Upper lobe of left lung (tissue), 6 donors: ENCODE results near the gene PRKCA. TPM values are rescaled to one million over a fixed set of nuclear protein-coding genes. Genes with fewer than 3 reads are reported as not detected.

ENCODE experiments used
- ATAC-seq, 2 donors: fragments of 200-7000 bp; cut with Tn5 transposase; one replicate each; pipeline ENCODE4 v1.9.1; 2022; ENCODE audit warnings: mild to moderate bottlenecking in 2 of 2, moderate library complexity in 2 of 2; ENCODE audit not compliant: low FRiP score in 2 of 2
- DNase-seq, 2 donors: peaks; one replicate each; pipeline ENCODE4 v3.0.0-alpha.2; 2019 to 2020
- H3K27ac ChIP-seq, 4 donors: fragments of 200-600 bp; sonication (generic); one replicate each; pipeline ENCODE4 v1.5.1; 2016 to 2019
- H3K27me3 ChIP-seq, 4 donors: fragments of 200-600 bp; sonication (generic); one replicate each; pipeline ENCODE4 v1.5.1; 2017 to 2019
- H3K36me3 ChIP-seq, 4 donors: fragments of 200-600 bp; sonication (generic); one replicate each; pipeline ENCODE4 v1.5.1; 2016 to 2019
- H3K4me1 ChIP-seq, 4 donors: fragments of 200-600 bp; sonication (generic); one replicate each; pipeline ENCODE4 v1.5.1; 2018 to 2019
- H3K4me3 ChIP-seq, 4 donors: fragments of 200-600 bp; sonication (generic); one replicate each; pipeline ENCODE4 v1.5.1; 2017 to 2019; ENCODE audit warnings: mild to moderate bottlenecking in 2 of 4, moderate library complexity in 1 of 4
- H3K9me3 ChIP-seq, 4 donors: fragments of 200-600 bp; sonication (generic); one replicate each; pipeline ENCODE4 v1.5.1; 2018 to 2019
- CTCF ChIP-seq, 6 experiments: fragments of 450-650 bp in 4 of 6; fragments of 200-600 bp in 2 of 6; sonication (generic) in 2 of 6; IDR thresholded peaks; one replicate each; pipeline ENCODE4 v1.5.1; 2016 to 2019; ENCODE audit warnings: antibody characterized with exemption in 6 of 6
- EP300 ChIP-seq, 4 donors: sonication (generic); formaldehyde crosslinking; IDR thresholded peaks; one replicate each; pipeline ENCODE4 v1.5.1; 2017; ENCODE audit warnings: antibody characterized with exemption in 4 of 4, control low read depth in 2 of 4
- POLR2A ChIP-seq, 4 donors: fragments of 450-650 bp; IDR thresholded peaks; one replicate each; pipeline ENCODE4 v1.5.1; 2016 to 2017; ENCODE audit warnings: antibody characterized with exemption in 4 of 4, mild to moderate bottlenecking in 2 of 4
- POLR2AphosphoS5 ChIP-seq, 2 donors: sonication (generic); formaldehyde crosslinking; IDR thresholded peaks; one replicate each; pipeline ENCODE4 v1.5.1; 2017; ENCODE audit warnings: antibody characterized with exemption in 2 of 2
- WGBS, 2 donors: methylation state at CpG; one replicate each; pipeline ENCODE4 v1.1.5; 2017 to 2018; 5-methylcytosine and 5-hydroxymethylcytosine counted together
- total RNA-seq, 6 donors: library from RNA; depleted of rRNA in 4 of 6; stranded (reverse); fragments of >200 nt in 4 of 6; gene quantifications; one replicate each; pipeline versions ENCODE4 v1.1.0 to v1.2.1, GENCODE V29; 2016 to 2021
- donor health status: DM: no; HTN: no; CAD: no; lungs with moderate emphysema.
- donor health status: DM: no; HTN: yes; CAD: no; lungs with severe emphysema.

PRKCA gene
- total RNA-seq, 6 donors from 2014 or later = 10.9 to 29.3 (median 18.0) TPM

GRCh38 chr17:66494023-66494803 is 191.8 kb downstream of the PRKCA start:
- DNase-seq = no peak
- Histone ChIP-seq H3K4me1 (peaks cover 0 to 4% (median 0%) of the 10 kb centered on the region in 4 donors), H3K27me3 (no peaks in the 10 kb centered on the region), H3K27ac (no peak overlapping the region), H3K9me3 (no peaks in the 10 kb centered on the region), H3K4me3 (no peak overlapping the region), H3K36me3 (no peaks in the 10 kb centered on the region)
- ATAC-seq = peak in 1 of 2 donors; percentile 28
- no peak for TF ChIP-seq CTCF (IDR thresholded peaks at IDR 0.05)
- no peak for TF ChIP-seq EP300 (IDR thresholded peaks at IDR 0.05)
- TF ChIP-seq POLR2A (IDR thresholded peaks at IDR 0.05) = no peak
- TF ChIP-seq POLR2AphosphoS5 (IDR thresholded peaks at IDR 0.05) = no peak
- 81 to 82% methylated on average over 5 of the region's 5 CpGs for WGBS, 2 donors

- H3K9me3 ChIP-seq = no peaks in the 10 kb centered on the region
- H3K4me1 ChIP-seq = peaks cover 0 to 4% (median 0%) of the 10 kb centered on the region in 4 donors
- DNase-seq (no peak), ATAC-seq (no peak)
- 94 to 95% methylated on average over 2 of the region's 2 CpGs for WGBS, 2 donors
- no peak overlapping the region for H3K27ac ChIP-seq
- TF ChIP-seq EP300 (IDR thresholded peaks at IDR 0.05) = no peak
- no peak for TF ChIP-seq POLR2A (IDR thresholded peaks at IDR 0.05)
- TF ChIP-seq CTCF (IDR thresholded peaks at IDR 0.05) = no peak
- TF ChIP-seq POLR2AphosphoS5 (IDR thresholded peaks at IDR 0.05) = no peak
- no peaks in the 10 kb centered on the region for H3K27me3 ChIP-seq
- no peak overlapping the region for H3K4me3 ChIP-seq
- H3K36me3 ChIP-seq = no peaks in the 10 kb centered on the region
Measured at GRCh38 chr17:66495035-66495434, 192.6 kb downstream of the PRKCA start.

- ATAC-seq (no peak), DNase-seq (no peak)
- no peaks in the 10 kb centered on the region for H3K36me3 ChIP-seq
- no peak overlapping the region for H3K4me3 ChIP-seq
- no peak for TF ChIP-seq CTCF (IDR thresholded peaks at IDR 0.05)
- no peak for TF ChIP-seq POLR2AphosphoS5 (IDR thresholded peaks at IDR 0.05)
- TF ChIP-seq EP300 (IDR thresholded peaks at IDR 0.05) = no peak
- H3K27me3 ChIP-seq = no peaks in the 10 kb centered on the region
- H3K9me3 ChIP-seq = no peaks in the 10 kb centered on the region
- H3K27ac ChIP-seq = no peak overlapping the region
- H3K4me1 ChIP-seq = peaks cover 0 to 4% (median 0%) of the 10 kb centered on the region in 4 donors
- WGBS, 2 donors = 79 to 80% methylated on average over 5 of the region's 5 CpGs
Measured at GRCh38 chr17:66496306-66496705, 193.9 kb downstream of the PRKCA start.

- Histone ChIP-seq H3K36me3 (no peaks in the 10 kb centered on the region), H3K27ac (no peak overlapping the region), H3K4me1 (peaks cover 0 to 2% (median 0%) of the 10 kb centered on the region in 4 donors), H3K27me3 (no peaks in the 10 kb centered on the region), H3K4me3 (no peak overlapping the region), H3K9me3 (no peaks in the 10 kb centered on the region)
- DNase-seq = no peak
- no peak for ATAC-seq
- no peak for TF ChIP-seq POLR2AphosphoS5 (IDR thresholded peaks at IDR 0.05)
- TF ChIP-seq EP300 (IDR thresholded peaks at IDR 0.05) = no peak
- WGBS, 2 donors = 94 to 97% methylated on average over 5 of the region's 5 CpGs
Measured at GRCh38 chr17:66498580-66498979, 196.2 kb downstream of the PRKCA start.

- no peak overlapping the region for H3K27ac ChIP-seq
- H3K4me1 ChIP-seq = peaks cover 7 to 22% (median 12%) of the 10 kb centered on the region in 4 donors
- no peak for DNase-seq
- no peak overlapping the region for H3K4me3 ChIP-seq
- 83 to 84% methylated on average over 6 of the region's 6 CpGs for WGBS, 2 donors
- H3K27me3 ChIP-seq = no peaks in the 10 kb centered on the region
- no peak for TF ChIP-seq POLR2A (IDR thresholded peaks at IDR 0.05)
- TF ChIP-seq EP300 (IDR thresholded peaks at IDR 0.05) = no peak
- no peak for TF ChIP-seq CTCF (IDR thresholded peaks at IDR 0.05)
- no peak for TF ChIP-seq POLR2AphosphoS5 (IDR thresholded peaks at IDR 0.05)
- H3K36me3 ChIP-seq = no peaks in the 10 kb centered on the region
- ATAC-seq = no peak
- H3K9me3 ChIP-seq = no peaks in the 10 kb centered on the region
Measured at GRCh38 chr17:66506641-66507040, 204.2 kb downstream of the PRKCA start.
